OCI-LY7 (cell line): Measurements from ENCODE around the gene WLS.

Source experiments
- EZH2phosphoT487 ChIP-seq: fragments of 200-600 bp; sonication (generic); IDR thresholded peaks from 2 replicates; pipeline ENCODE4 v1.6.1; 2018; ENCODE audit warnings: low read depth, borderline replicate concordance, mild to moderate bottlenecking, mixed run types, antibody characterized with exemption, low read length, moderate library complexity, mixed read lengths
- TF ChIP-seq, protein P1 (sequence below): fragments of 200-600 bp; sonication (generic); conservative IDR thresholded peaks from 2 replicates; pipeline ENCODE4 v1.5.1; 2014; ENCODE audit warnings: mild to moderate bottlenecking, antibody characterized with exemption, low read length, moderate library complexity, mixed read lengths

DNA sequence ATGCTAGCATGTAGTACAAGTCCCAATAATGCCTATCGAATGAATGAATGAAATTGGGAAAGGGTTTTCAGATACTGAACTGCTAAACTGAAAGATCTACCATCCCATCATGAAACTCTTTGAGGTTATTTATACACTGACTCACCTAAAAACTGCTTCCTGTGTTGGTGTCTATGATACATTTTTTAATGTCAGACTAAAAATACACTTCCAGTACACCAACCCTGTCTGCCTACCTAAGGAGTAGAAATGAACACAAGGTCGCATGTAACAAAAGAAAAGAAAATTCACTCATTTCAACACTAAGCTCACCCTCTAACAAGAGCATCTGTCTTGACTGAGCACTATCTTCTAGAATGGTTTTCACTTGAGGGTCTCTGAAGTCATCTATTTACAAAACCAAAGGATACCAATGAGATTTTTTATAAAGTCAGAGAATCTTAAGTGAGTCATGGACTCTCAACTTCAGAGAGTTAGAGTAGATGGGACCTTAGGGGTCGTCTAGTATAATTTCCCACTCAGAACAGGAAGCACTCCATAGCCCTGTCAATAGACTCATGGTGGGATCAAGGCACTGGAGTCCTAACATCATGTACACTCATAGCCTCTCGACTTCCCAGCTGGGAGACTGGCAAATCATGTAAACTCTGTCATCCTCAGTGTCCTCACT lies 53.4 kb downstream of the WLS start:
- no peak for TF ChIP-seq EZH2phosphoT487
- TF ChIP-seq, protein P1, sequence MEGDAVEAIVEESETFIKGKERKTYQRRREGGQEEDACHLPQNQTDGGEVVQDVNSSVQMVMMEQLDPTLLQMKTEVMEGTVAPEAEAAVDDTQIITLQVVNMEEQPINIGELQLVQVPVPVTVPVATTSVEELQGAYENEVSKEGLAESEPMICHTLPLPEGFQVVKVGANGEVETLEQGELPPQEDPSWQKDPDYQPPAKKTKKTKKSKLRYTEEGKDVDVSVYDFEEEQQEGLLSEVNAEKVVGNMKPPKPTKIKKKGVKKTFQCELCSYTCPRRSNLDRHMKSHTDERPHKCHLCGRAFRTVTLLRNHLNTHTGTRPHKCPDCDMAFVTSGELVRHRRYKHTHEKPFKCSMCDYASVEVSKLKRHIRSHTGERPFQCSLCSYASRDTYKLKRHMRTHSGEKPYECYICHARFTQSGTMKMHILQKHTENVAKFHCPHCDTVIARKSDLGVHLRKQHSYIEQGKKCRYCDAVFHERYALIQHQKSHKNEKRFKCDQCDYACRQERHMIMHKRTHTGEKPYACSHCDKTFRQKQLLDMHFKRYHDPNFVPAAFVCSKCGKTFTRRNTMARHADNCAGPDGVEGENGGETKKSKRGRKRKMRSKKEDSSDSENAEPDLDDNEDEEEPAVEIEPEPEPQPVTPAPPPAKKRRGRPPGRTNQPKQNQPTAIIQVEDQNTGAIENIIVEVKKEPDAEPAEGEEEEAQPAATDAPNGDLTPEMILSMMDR, result no peak
